Measurements from ENCODE around the gene OVCH2. TPM values are rescaled to one million over a fixed set of nuclear protein-coding genes. Genes with fewer than 3 reads are reported as not detected.

OVCH2 gene
- total and polyA plus RNA-seq, 10 of the 15 experiments (the other 5 are each of a cell fraction or from before 2014, with no cell fraction given): not detected

GRCh38 chr11:7688238-7688826 lies 17.9 kb downstream of the OVCH2 start:
- WGBS (ENCODE audit: insufficient coverage, insufficient replicate concordance, low lambda C conversion rate, missing lambda C conversion rate): 0% methylated on average over 4 of the region's 4 CpGs
- peak; percentile 84 for ATAC-seq

More at GRCh38 chr11:7688238-7688826, 17.9 kb downstream of the OVCH2 start:
- ChIA-PET CTCF (interaction anchor here (0.7 to 5.4 kb wide), 17 partner anchors 8 to 814 kb away, joined by 3 to 30 read pairs (median 6); no protein-coding TSS in a partner anchor), SMC1A (ENCODE audit: uncharacterized antibody, unreplicated experiment) (interaction anchor here (0.6 to 2.2 kb wide), 7 partner anchors 109 to 1097 kb away, joined by 3 to 8 read pairs (median 4); no protein-coding TSS in a partner anchor), POLR2A (no interaction called here), RAD21 (ENCODE audit: unreplicated experiment) (interaction anchor here (0.8 to 2.4 kb wide), 5 partner anchors 16 to 590 kb away, joined by 3 to 8 read pairs (median 4); no protein-coding TSS in a partner anchor)
- FAIRE-seq (peak; percentile 52), DNase-seq (ENCODE audit: low read depth, low spot score) (no peak)
- H3K9ac ChIP-seq (ENCODE audit: control insufficient read depth, insufficient read depth, low read length): no peak overlapping the region
- no peaks in the 10 kb centered on the region for H3K79me2 ChIP-seq (ENCODE audit: control insufficient read depth, insufficient read depth, low read length)
- H3K27me3 ChIP-seq (replicated peaks in 1 of 2; ENCODE audit: control insufficient read depth in 2 of 2, insufficient read depth in 2 of 2, low read length in 1 of 2): peaks cover 0 to 2% of the 10 kb centered on the region in 2 experiments; a peak in 2 of 4 replicates
- TF ChIP-seq RAD21 (IDR thresholded peaks at IDR 0.05; ENCODE audit: insufficient read depth, low read depth, low read length) (peak; percentile 80), SIX5 (IDR thresholded peaks at IDR 0.05; ENCODE audit: low read depth, low read length, severe bottlenecking) (no peak), POU2F2 (IDR thresholded peaks at IDR 0.05; ENCODE audit: borderline replicate concordance, low read depth, low read length) (no peak), FOXM1 (IDR thresholded peaks at IDR 0.05; ENCODE audit: low read depth, low read length) (no peak), BACH1 (IDR thresholded peaks at IDR 0.05; ENCODE audit: borderline replicate concordance) (no peak), CREM (IDR thresholded peaks at IDR 0.05; ENCODE audit: low read depth) (no peak), JUNB (IDR thresholded peaks at IDR 0.05) (no peak), YY1 (IDR thresholded peaks at IDR 0.05; ENCODE audit: low read depth, low read length) (peak; percentile 60), MEF2B (IDR thresholded peaks at IDR 0.05; ENCODE audit: partially characterized antibody, poor library complexity, severe bottlenecking) (no peak), NFIC (IDR thresholded peaks at IDR 0.05; ENCODE audit: low read depth, low read length) (no peak), SMC3 (IDR thresholded peaks at IDR 0.05; ENCODE audit: borderline replicate concordance, low read length) (peak; percentile 84), CTCF (IDR thresholded peaks at IDR 0.05 in 2 of 3, conservative IDR thresholded peaks at IDR 0.05 in 1 of 3; ENCODE audit: control insufficient read depth in 2 of 3, extremely low read depth in 1 of 3, insufficient read depth in 1 of 3, low read depth in 3 of 3, low read length in 3 of 3) (peak; percentile 76 to 80 (median 79)), IRF4 (IDR thresholded peaks at IDR 0.05; ENCODE audit: low read depth, low read length) (no peak)
- no TSS peak for BruUV-seq (replicated peaks)
- intact Hi-C loops (cut with micrococcal nuclease; ENCODE audit: unreplicated experiment): loop anchor here (1.0 to 5.0 kb wide), 5 partner anchors 117 to 876 kb away; partner anchors contain the start of gene PPFIBP2
- no peaks in the 10 kb centered on the region for H3K36me3 ChIP-seq (ENCODE audit: control insufficient read depth in 2 of 2, insufficient read depth in 2 of 2, low read length in 1 of 2)
- no peak overlapping the region for H3K4me3 ChIP-seq
- no peaks in the 10 kb centered on the region for H4K20me1 ChIP-seq (ENCODE audit: control insufficient read depth, insufficient read depth)
- in situ Hi-C loops (cut with MboI): no loop called here
- H2AFZ ChIP-seq (ENCODE audit: control insufficient read depth, low read depth, low read length): no peak overlapping the region
- H3K4me2 ChIP-seq (ENCODE audit: control insufficient read depth, insufficient read depth): no peak overlapping the region
- no peaks in the 10 kb centered on the region for H3K9me3 ChIP-seq (replicated peaks; ENCODE audit: control insufficient read depth, insufficient read depth, low read length)
- no peaks in the 10 kb centered on the region for H3K4me1 ChIP-seq (ENCODE audit: control insufficient read depth, insufficient read depth, low read length)
- H3K27ac ChIP-seq (ENCODE audit: control insufficient read depth, insufficient read depth): no peak overlapping the region
